Psoas muscle (tissue), 8 donors: ENCODE measurements around the gene HS3ST3A1. TPM values are rescaled to one million over a fixed set of nuclear protein-coding genes. Genes with fewer than 3 reads are reported as not detected.

ENCODE experiments used
- ATAC-seq, 4 donors: fragments of 200-7000 bp; cut with Tn5 transposase; one replicate each; pipeline ENCODE4 v1.9.1; 2020; ENCODE audit warnings: moderate library complexity in 3 of 4, mild to moderate bottlenecking in 2 of 4
- DNase-seq, 2 donors: peaks; one replicate each; pipeline ENCODE4 v3.0.0-alpha.2; 2020
- H3K27ac ChIP-seq: fragments of 200-600 bp; one replicate; pipeline ENCODE4 v1.8.0; 2022
- H3K27me3 ChIP-seq, 3 donors: fragments of 200-600 bp in 1 of 3; one replicate each; pipeline versions ENCODE4 v1.6.1 to v1.8.0; 2013 to 2022; ENCODE audit warnings: low read length in 2 of 3, mild to moderate bottlenecking in 2 of 3, moderate library complexity in 1 of 3; ENCODE audit not compliant: insufficient read depth in 3 of 3
- H3K36me3 ChIP-seq, 2 donors: fragments of 200-600 bp in 1 of 2; one replicate each; pipeline versions ENCODE4 v1.6.1 to v1.8.0; 2013 to 2022; ENCODE audit warnings: low read depth in 1 of 2, mild to moderate bottlenecking in 1 of 2, moderate library complexity in 1 of 2; ENCODE audit not compliant: insufficient read depth in 1 of 2
- H3K4me1 ChIP-seq: fragments of 200-600 bp; one replicate; pipeline ENCODE4 v1.8.0; 2022
- H3K4me3 ChIP-seq: fragments of 200-600 bp; one replicate; pipeline ENCODE4 v1.8.0; 2022; ENCODE audit warnings: mild to moderate bottlenecking
- H3K9me3 ChIP-seq: fragments of 200-600 bp; one replicate; pipeline ENCODE4 v1.8.0; 2022
- WGBS, 3 donors: extraction: QIAGEN DNeasy Blood & Tissue Kit; methylation state at CpG; one replicate each; pipeline versions ENCODE4 v1.1.6 to v1.1.7; 2013; 5-methylcytosine and 5-hydroxymethylcytosine counted together
- intact Hi-C, 2 donors: fragments of 100-400 bp; cut with DNase I; formaldehyde crosslinking; loops; one replicate each; pipeline versions ENCODE4 v1.11.0 to v1.14.2; 2022
- polyA plus RNA-seq, 3 donors: library from polyadenylated mRNA; stranded (reverse); fragments of 200-250 nt; gene quantifications; one replicate each; pipeline ENCODE4 v1.2.3, GENCODE V29; 2013
- total RNA-seq, 4 donors: library from RNA; stranded (reverse); fragmentation: NEBNext Ultra II Directional in 2 of 4; extraction: Animal tissue kit (Norgen Biotek cat#: 25700) in 2 of 4; gene quantifications; one replicate each; pipeline versions ENCODE4 v1.2.1 to v1.2.4, GENCODE V29; 2021 to 2023
- TF ChIP-seq, protein P1 (sequence below): fragments of 200-600 bp; IDR thresholded peaks from one replicate; pipeline ENCODE4 v1.8.0; 2022; ENCODE audit warnings: antibody characterized with exemption
- donor health status: healthy with polysubstance abuse.
- donor health status: DM: no; HTN: no; CAD: no; lungs with moderate emphysema.
- donor health status: Bipolar disorder and iron deficiency.
- donor health status: healthy.
- donor health status: DM: yes; HTN: yes; CAD: no.
- donor health status: DM: no; HTN: no; CAD: no.
- donor health status: DM: no; HTN: no; CAD: no.
- donor health status: DM: yes; HTN: yes; CAD: no.

Gene HS3ST3A1
- total and polyA plus RNA-seq, 7 donors: 0.13 to 0.64 (median 0.44) TPM; not detected in 2

DNA sequence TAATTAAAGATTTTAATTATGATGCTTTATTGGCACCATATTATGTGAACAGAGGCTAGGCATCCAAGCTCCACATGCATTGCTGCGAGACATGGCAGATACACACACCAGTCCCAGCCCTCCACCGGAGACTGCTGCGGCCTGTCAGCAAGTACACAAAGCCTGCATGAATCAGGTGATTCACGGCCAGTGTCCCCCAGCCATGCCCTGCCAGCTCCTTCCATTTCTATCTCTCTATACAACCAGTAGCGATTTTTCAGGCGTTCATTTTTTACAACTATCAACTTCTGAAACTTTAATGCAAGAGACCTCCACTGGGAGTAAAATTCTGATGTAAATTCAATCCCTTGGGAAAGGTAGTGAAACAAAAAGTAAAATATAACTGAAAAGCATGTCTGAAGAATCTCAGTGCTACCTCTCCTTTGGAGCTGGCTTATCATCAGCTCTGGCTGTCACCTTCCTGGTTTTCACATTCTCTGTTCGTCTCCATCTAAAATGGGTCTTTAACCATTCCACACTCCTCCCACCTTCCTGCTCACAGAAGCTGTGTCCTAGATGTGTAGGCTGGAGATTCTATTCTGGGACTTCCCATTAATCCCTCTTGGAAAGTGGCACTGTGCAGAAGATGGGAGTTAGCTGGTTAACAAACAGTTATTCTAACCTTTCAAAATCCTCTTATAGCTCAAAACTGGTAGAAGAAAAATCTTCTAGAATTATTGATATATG is 32.2 kb downstream of the HS3ST3A1 start:
- Histone ChIP-seq H3K36me3 (no peaks in the 10 kb centered on the region), H3K9me3 (no peaks in the 10 kb centered on the region), H3K4me3 (no peak overlapping the region), H3K4me1 (no peaks in the 10 kb centered on the region), H3K27ac (no peak overlapping the region), H3K27me3 (peaks cover 0 to 2% (median 0%) of the 10 kb centered on the region in 3 donors)
- TF ChIP-seq, protein P1, sequence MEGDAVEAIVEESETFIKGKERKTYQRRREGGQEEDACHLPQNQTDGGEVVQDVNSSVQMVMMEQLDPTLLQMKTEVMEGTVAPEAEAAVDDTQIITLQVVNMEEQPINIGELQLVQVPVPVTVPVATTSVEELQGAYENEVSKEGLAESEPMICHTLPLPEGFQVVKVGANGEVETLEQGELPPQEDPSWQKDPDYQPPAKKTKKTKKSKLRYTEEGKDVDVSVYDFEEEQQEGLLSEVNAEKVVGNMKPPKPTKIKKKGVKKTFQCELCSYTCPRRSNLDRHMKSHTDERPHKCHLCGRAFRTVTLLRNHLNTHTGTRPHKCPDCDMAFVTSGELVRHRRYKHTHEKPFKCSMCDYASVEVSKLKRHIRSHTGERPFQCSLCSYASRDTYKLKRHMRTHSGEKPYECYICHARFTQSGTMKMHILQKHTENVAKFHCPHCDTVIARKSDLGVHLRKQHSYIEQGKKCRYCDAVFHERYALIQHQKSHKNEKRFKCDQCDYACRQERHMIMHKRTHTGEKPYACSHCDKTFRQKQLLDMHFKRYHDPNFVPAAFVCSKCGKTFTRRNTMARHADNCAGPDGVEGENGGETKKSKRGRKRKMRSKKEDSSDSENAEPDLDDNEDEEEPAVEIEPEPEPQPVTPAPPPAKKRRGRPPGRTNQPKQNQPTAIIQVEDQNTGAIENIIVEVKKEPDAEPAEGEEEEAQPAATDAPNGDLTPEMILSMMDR: no peak
- intact Hi-C loops: no loop called here
- WGBS, 3 donors: 55 to 63% (median 61%) methylated on average over 7 of the region's 7 CpGs
- ATAC-seq (no peak), DNase-seq (no peak)

DNA sequence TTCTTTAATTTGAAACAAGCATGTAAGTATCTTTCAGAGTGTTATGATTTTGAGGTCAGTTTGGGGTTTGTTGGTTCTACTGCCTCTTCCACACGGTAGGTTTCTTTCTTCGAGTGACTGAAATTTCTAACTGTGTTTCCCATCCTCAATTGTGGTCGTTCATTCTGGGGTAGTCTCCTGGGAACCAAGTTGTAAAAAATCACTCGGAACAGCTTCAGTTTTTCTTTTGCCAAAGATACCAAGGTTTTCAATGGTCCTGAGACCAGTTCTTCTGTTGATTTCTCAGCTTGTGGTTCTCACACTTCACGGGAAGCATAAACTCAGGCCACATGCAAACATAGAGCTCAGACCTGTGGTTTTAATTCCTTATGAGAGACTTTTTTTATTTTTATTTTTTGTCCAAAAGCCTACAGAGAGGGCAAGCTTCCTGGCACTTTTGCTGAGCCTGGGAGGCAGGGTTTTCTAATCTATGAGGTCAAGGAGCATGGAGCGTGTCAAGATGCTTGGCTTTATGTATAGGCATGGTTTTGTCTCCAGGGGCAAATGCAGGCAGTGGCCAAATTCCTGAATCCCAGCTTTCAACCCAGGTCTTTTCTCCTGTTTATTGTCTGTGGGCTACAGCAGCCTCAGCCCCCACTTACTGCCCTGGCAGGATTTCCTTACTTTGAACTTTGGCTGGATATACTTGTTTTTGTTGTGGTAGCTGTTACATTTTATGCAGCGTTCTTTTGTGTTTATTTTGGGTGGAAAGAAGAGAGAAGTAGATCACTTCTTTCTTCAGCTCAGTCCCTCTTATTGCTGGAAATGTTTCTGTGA is 32.9 kb downstream of the HS3ST3A1 start:
- Histone ChIP-seq H3K4me1 (no peaks in the 10 kb centered on the region), H3K36me3 (no peaks in the 10 kb centered on the region), H3K27ac (no peak overlapping the region), H3K4me3 (no peak overlapping the region), H3K27me3 (peaks cover 0 to 2% (median 0%) of the 10 kb centered on the region in 3 donors), H3K9me3 (no peaks in the 10 kb centered on the region)
- 46 to 59% (median 48%) methylated on average over 7 of the region's 7 CpGs for WGBS, 3 donors
- DNase-seq (no peak), ATAC-seq (no peak)
- intact Hi-C loops: no loop called here
- TF ChIP-seq, protein P1: no peak

DNA sequence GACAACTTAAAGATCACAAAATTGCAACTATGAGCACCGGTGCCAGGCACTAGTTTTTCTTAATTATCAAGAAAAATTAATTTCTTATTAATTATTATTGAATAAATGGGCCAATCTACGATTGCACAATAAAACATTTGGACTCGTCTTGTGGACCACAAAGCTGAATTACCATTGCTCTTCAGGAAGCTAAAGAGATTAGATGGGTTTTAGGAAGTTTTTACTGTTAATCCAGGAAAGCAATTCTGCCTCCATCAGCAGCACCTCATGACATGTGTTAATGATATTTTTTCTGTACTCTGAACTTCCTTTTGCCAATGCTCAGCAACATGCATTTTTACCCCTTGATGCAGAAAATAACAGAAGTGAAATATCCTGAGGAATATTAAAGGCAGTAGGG is 37.9 kb downstream of the HS3ST3A1 start:
- TF ChIP-seq, protein P1: no peak
- intact Hi-C loops: no loop called here
- DNase-seq (no peak), ATAC-seq (no peak)
- Histone ChIP-seq H3K27me3 (peaks cover 0 to 2% (median 0%) of the 10 kb centered on the region in 3 donors), H3K9me3 (no peaks in the 10 kb centered on the region), H3K36me3 (no peaks in the 10 kb centered on the region), H3K4me3 (no peak overlapping the region), H3K4me1 (no peaks in the 10 kb centered on the region), H3K27ac (no peak overlapping the region)
- 63 to 71% (median 66%) methylated on average over 3 of the region's 3 CpGs for WGBS, 3 donors

DNA sequence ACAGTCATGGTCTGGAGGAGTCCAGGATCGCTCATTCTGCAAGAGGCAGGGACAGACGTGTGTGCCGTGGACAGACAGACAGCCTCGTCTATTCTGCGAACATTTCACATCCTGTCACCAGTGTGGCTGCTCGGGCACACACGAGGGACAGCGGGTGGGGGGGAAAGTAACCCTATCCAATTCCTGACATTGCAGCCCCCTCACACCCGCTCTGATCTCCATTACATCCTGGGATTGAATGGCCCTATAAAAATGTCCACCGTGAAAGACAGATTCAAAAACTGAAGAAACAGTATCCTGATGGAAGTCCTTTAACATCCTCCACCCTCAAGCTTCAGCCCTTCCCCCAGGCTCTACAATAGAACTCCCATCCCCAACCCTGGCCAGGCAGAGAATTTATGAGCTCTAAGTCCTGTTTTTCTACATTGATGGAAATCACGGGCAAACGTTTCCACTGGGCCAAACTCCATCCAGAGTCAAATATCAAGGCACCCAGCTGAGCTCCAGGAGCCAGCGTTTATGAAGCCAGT is 39.4 kb downstream of the HS3ST3A1 start:
- TF ChIP-seq, protein P1: no peak
- DNase-seq: peak in 1 of 2 donors; percentile 43
- 18 to 21% (median 21%) methylated on average over 13 of the region's 13 CpGs for WGBS, 3 donors
- ATAC-seq: peak; percentile 44 to 92 (median 73)
- H3K9me3 ChIP-seq: no peaks in the 10 kb centered on the region
- peaks cover 0 to 3% (median 0%) of the 10 kb centered on the region in 3 donors for H3K27me3 ChIP-seq
- H3K36me3 ChIP-seq: no peaks in the 10 kb centered on the region
- H3K4me1 ChIP-seq: no peaks in the 10 kb centered on the region
- intact Hi-C loops: no loop called here
- H3K4me3 ChIP-seq: no peak overlapping the region
- no peak overlapping the region for H3K27ac ChIP-seq
